HG02943 (cell line): ENCODE data around the gene CCDC9.
"Not testable (repeated sequence)": the region's sequence is repeated elsewhere in the genome, so short reads cannot be mapped to it uniquely, and the experiment has no call there.

ENCODE experiments used
- ATAC-seq: cut with Tn5 transposase; IDR thresholded peaks from one replicate; pipeline ENCODE4 v1.9.1; 2021; ENCODE audit warnings: mild to moderate bottlenecking, low read depth, moderate library complexity; ENCODE audit not compliant: unreplicated experiment

Gene CCDC9

GRCh38 chr19:47283405-47284059, 27.2 kb downstream of the CCDC9 start:
- no peak for ATAC-seq

- no peak for ATAC-seq
Measured at GRCh38 chr19:47284324-47284899, 28.1 kb downstream of the CCDC9 start.

DNA sequence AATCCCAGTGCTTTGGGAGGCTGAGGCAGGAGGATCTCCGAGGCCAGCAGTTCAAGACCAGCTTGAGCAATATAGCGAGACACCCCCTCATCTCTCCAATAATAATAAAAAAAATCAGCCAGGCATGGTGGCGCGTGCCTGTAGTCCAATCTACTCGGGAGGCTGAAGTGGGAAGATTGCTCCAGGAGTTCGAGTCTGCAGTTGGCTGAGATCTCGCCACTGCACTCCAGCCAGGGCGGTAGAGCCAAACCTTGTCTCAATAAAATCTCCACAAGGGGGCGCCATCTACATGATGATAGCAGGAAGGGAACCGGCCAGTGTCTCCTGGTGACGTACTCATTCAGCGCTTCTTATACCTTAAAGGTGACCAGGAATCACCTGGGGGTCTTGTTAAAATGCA, 39.7 kb downstream of the CCDC9 start:
- no peak for ATAC-seq

GRCh38 chr19:47300867-47301266, 44.5 kb downstream of the CCDC9 start:
- not testable (repeated sequence) for ATAC-seq

- ATAC-seq, result no peak
Measured at GRCh38 chr19:47302249-47302648, 45.9 kb downstream of the CCDC9 start.

DNA sequence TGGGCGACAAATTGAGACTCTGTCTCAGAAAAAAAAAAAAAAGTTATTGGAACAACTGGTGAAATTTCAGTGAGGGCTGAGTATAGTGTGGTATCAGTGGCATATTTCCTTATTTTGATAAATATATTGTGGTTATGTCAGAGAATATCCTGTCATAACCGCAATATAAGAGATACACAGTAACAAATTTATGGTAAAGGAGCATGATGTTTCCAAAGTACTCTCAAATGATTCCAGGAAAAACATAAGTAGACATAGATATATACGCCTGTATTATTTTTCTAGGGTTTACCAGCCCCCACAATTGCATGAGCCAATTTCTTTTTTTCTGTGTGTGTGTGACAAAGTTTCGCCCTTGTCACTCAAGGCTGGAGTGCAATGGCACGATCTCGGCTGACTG, 47.6 kb downstream of the CCDC9 start:
- ATAC-seq, result no peak

- ATAC-seq, result no peak
Measured at GRCh38 chr19:47305309-47305751, 49.0 kb downstream of the CCDC9 start.

DNA sequence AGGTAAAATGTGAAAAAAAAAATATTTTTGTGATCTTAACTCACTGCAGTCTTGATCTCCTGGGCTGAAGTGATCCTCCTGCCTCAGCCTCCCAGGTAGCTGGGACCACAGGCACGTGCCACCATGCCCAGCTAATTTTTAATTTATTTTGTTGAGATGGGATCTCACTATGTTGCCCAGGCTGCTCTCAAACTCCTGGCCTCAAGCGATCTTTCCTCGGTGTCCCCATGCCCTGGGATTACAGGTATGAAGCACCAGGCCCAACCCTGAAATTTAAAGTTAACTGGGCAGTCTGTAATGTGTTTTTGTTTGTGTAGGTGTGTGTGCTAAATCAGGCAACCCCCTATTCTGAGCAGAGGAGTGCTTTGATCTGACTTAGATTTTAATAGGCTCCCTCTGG, 50.0 kb downstream of the CCDC9 start:
- no peak for ATAC-seq

- ATAC-seq, result no peak
Measured at GRCh38 chr19:47309038-47309437, 52.7 kb downstream of the CCDC9 start.

- ATAC-seq, result no peak
Measured at GRCh38 chr19:47309608-47310007, 53.3 kb downstream of the CCDC9 start, which contains the start of gene C5AR1. C5AR1 (plus strand) TSS chr19:47309861; CDS start chr19:47309896, 35 bp downstream.

GRCh38 chr19:47310323-47310722, 54.0 kb downstream of the CCDC9 start:
- ATAC-seq, result no peak

DNA sequence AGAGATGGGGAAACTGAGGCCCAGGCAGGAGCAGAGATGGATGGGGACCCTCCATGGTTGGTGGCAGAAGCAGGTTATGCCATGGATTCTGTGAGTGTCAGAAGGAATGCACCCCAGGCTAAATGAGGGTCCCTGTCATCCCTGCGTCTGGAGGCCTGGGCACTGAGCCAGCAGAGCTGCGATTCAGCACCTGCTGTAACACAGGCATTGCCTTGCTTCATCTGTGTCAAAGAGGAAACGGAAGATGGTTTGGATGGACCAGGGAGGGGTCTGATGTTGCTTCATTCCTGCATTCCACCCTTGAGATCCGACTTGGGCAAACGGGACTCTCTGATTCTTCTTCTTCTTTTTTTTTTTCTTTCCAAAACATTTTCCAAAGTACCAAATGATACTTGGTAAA, 54.5 kb downstream of the CCDC9 start:
- ATAC-seq, result no peak

GRCh38 chr19:47312366-47313006, 56.2 kb downstream of the CCDC9 start:
- no peak for ATAC-seq

GRCh38 chr19:47313754-47314295, 57.5 kb downstream of the CCDC9 start:
- no peak for ATAC-seq

- ATAC-seq, result no peak
Measured at GRCh38 chr19:47315125-47315821, 58.9 kb downstream of the CCDC9 start.

GRCh38 chr19:47316513-47316912, 60.2 kb downstream of the CCDC9 start:
- no peak for ATAC-seq

DNA sequence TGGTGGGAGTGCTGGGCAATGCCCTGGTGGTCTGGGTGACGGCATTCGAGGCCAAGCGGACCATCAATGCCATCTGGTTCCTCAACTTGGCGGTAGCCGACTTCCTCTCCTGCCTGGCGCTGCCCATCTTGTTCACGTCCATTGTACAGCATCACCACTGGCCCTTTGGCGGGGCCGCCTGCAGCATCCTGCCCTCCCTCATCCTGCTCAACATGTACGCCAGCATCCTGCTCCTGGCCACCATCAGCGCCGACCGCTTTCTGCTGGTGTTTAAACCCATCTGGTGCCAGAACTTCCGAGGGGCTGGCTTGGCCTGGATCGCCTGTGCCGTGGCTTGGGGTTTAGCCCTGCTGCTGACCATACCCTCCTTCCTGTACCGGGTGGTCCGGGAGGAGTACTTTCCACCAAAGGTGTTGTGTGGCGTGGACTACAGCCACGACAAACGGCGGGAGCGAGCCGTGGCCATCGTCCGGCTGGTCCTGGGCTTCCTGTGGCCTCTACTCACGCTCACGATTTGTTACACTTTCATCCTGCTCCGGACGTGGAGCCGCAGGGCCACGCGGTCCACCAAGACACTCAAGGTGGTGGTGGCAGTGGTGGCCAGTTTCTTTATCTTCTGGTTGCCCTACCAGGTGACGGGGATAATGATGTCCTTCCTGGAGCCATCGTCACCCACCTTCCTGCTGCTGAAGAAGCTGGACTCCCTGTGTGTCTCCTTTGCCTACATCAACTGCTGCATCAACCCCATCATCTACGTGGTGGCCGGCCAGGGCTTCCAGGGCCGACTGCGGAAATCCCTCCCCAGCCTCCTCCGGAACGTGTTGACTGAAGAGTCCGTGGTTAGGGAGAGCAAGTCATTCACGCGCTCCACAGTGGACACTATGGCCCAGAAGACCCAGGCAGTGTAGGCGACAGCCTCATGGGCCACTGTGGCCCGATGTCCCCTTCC, 63.9 kb downstream of the CCDC9 start:
- no peak for ATAC-seq
